Progenitor cell of endocrine pancreas (in vitro differentiated cells): Measurements from ENCODE around the gene KLHL30. TPM values are rescaled to one million over a fixed set of nuclear protein-coding genes. Genes with fewer than 3 reads are reported as not detected.

Experiments
- DNase-seq: peaks from one replicate; pipeline ENCODE4 v3.0.0; 2021; ENCODE audit warnings: low spot score; ENCODE audit not compliant: unreplicated experiment
- H3K27ac Mint-ChIP-seq: 2 replicates; pipeline ENCODE4 v1.8.0; 2021; ENCODE audit warnings: mild to moderate bottlenecking, moderate library complexity, mixed read lengths
- H3K27me3 Mint-ChIP-seq: 2 replicates; pipeline ENCODE4 v1.8.0; 2021; ENCODE audit warnings: mixed read lengths
- H3K36me3 Mint-ChIP-seq: 2 replicates; pipeline ENCODE4 v1.8.0; 2022; ENCODE audit warnings: mixed read lengths; ENCODE audit not compliant: insufficient read depth
- H3K4me1 Mint-ChIP-seq: 2 replicates; pipeline ENCODE4 v1.8.0; 2021; ENCODE audit warnings: low read depth, mixed read lengths
- H3K4me3 Mint-ChIP-seq: 2 replicates; pipeline ENCODE4 v1.8.0; 2021; ENCODE audit warnings: low read depth, mild to moderate bottlenecking, moderate library complexity, mixed read lengths
- H3K9me3 Mint-ChIP-seq: 2 replicates; pipeline ENCODE4 v1.8.0; 2021; ENCODE audit warnings: low read depth, mixed read lengths
- total RNA-seq: library from RNA; stranded (reverse); gene quantifications from 2 replicates; pipeline ENCODE4 v1.2.1, GENCODE V29; 2021
- TF ChIP-seq, protein P1 (sequence below): fragments of 200-600 bp; sonication (generic); IDR thresholded peaks from one replicate; pipeline ENCODE4 v1.5.0; 2021; ENCODE audit warnings: antibody characterized with exemption, mild to moderate bottlenecking; ENCODE audit not compliant: unreplicated experiment

Gene KLHL30
- total RNA-seq, 1 donor from 2014 or later, result 0.07 TPM

DNA sequence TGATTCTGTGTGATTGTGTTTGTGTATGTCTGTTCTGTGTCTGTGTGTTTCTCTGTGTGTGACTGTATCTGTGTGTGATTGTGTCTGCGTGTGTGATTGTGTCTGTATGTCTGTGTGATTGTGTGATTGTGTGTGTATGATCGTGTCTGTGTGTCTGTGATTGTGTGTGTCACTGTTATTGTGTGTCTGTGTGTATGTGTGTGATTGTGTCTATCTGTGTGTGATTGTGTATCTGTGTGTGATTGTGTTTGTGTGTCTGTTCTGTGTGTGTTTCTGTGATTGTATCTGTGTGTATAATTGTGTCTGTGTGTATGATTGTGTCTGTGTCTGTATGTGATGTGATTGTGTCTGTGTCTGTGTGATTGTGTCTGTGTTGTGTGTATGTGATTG is 11.7 kb upstream of the KLHL30 start:
- TF ChIP-seq, protein P1, sequence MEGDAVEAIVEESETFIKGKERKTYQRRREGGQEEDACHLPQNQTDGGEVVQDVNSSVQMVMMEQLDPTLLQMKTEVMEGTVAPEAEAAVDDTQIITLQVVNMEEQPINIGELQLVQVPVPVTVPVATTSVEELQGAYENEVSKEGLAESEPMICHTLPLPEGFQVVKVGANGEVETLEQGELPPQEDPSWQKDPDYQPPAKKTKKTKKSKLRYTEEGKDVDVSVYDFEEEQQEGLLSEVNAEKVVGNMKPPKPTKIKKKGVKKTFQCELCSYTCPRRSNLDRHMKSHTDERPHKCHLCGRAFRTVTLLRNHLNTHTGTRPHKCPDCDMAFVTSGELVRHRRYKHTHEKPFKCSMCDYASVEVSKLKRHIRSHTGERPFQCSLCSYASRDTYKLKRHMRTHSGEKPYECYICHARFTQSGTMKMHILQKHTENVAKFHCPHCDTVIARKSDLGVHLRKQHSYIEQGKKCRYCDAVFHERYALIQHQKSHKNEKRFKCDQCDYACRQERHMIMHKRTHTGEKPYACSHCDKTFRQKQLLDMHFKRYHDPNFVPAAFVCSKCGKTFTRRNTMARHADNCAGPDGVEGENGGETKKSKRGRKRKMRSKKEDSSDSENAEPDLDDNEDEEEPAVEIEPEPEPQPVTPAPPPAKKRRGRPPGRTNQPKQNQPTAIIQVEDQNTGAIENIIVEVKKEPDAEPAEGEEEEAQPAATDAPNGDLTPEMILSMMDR, result no peak
- Mint-ChIP-seq H3K36me3 (no peaks in the 10 kb centered on the region), H3K9me3 (no peaks in the 10 kb centered on the region), H3K27me3 (no peaks in the 10 kb centered on the region), H3K4me1 (no peaks in the 10 kb centered on the region), H3K4me3 (no peak overlapping the region), H3K27ac (no peak overlapping the region)
- DNase-seq, result no peak

DNA sequence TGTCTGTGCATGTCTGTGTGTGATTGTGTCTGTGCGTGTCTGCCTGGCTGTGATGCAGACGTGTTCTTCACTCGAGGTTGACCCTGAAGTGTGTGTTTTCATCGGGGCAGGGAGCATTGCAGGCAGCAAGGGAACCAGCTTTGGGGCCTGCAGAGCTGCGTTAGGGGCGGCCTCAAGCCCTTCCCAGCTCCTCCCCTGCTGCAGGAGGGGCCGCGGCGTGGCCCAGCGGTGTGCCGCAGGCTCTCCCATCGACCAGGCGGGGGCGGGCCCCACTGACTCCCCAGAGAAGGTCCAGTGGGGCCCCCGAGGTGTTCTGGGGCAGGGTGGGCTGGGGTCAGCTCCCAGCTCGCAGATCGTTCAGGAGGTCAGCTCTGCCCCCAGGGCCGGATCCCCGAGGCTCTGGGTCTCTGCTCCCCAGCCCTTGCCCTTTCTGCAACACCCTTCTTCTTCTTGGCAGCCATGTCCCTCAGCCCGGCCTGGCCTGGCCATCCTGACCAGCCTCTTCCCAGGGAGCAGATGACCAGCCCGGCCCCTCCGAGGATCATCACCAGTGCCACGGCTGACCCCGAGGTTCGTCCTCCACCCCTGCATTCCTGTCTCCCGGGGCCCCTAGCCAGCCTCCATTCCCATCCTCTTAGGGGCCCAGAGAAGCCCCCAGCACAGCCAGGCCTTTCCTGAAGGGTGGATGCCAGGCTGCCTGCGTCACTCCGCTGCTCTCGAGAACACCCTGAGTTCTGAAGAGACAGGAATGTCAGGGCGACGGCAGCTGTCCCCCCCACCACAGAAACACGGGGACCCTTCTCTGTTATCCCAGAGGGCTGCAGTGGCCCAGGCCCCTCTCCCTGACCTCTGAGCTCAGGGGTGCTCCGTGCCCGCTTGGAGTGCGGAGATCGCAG is 11.1 kb upstream of the KLHL30 start:
- DNase-seq, result no peak
- TF ChIP-seq, protein P1, result no peak
- Mint-ChIP-seq H3K36me3 (no peaks in the 10 kb centered on the region), H3K27ac (no peak overlapping the region), H3K27me3 (no peaks in the 10 kb centered on the region), H3K9me3 (no peaks in the 10 kb centered on the region), H3K4me3 (no peak overlapping the region), H3K4me1 (no peaks in the 10 kb centered on the region)

DNA sequence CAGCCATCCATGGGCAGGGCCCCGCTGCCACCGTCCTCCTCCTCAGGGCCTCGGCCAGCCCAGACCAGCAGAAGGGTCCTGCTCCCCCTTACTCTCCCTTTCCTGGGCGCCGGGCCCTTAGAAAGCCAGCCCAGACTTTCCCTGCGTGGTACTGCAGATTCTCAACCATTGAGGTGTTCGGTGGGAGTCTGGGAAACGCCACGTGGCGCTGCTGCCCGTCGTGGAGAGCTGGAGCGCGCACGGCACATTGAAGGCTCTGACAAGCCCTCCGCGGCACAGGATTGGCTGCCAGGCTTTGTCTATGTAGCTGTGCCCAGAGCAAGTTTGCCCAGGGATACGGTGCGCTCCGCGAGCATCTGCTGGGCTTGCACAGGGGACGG is 10.4 kb upstream of the KLHL30 start:
- H3K36me3 Mint-ChIP-seq, result no peaks in the 10 kb centered on the region

DNA sequence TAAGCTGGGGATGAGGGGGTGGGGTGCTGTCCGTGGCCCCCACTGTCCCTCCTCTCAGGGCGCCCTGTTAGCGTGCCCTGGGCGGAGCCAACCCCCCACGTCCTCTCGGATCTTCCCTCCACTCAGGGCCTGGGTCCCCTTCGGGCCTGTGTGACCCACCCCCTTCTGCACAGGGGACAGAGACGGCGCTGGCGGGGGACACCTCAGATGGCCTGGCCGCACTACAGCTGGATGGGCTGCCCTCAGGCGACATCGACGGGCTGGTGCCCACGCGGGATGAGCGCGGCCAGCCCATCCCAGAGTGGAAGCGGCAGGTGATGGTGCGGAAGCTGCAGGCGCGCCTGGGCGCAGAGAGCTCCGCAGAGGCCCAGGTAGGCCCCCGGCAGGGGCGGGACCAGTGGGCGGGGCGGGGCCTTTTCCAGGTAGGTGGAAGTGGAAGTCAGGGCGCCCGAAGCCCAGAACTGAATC is 9.9 kb upstream of the KLHL30 start:
- no peaks in the 10 kb centered on the region for H3K9me3 Mint-ChIP-seq
- H3K36me3 Mint-ChIP-seq, result no peaks in the 10 kb centered on the region
- no peak for DNase-seq
- peaks cover 2% of the 10 kb centered on the region for H3K27me3 Mint-ChIP-seq
- no peak overlapping the region for H3K27ac Mint-ChIP-seq
- H3K4me3 Mint-ChIP-seq, result no peak overlapping the region
- TF ChIP-seq, protein P1, result no peak
- no peaks in the 10 kb centered on the region for H3K4me1 Mint-ChIP-seq

More for the DNA sequence above, 10.4 kb upstream of the KLHL30 start:
- H3K9me3 Mint-ChIP-seq, result no peaks in the 10 kb centered on the region
- H3K4me1 Mint-ChIP-seq, result no peaks in the 10 kb centered on the region
- H3K27ac Mint-ChIP-seq, result no peak overlapping the region
- DNase-seq, result no peak
- TF ChIP-seq, protein P1, result no peak
- no peaks in the 10 kb centered on the region for H3K27me3 Mint-ChIP-seq
- H3K4me3 Mint-ChIP-seq, result no peak overlapping the region

DNA sequence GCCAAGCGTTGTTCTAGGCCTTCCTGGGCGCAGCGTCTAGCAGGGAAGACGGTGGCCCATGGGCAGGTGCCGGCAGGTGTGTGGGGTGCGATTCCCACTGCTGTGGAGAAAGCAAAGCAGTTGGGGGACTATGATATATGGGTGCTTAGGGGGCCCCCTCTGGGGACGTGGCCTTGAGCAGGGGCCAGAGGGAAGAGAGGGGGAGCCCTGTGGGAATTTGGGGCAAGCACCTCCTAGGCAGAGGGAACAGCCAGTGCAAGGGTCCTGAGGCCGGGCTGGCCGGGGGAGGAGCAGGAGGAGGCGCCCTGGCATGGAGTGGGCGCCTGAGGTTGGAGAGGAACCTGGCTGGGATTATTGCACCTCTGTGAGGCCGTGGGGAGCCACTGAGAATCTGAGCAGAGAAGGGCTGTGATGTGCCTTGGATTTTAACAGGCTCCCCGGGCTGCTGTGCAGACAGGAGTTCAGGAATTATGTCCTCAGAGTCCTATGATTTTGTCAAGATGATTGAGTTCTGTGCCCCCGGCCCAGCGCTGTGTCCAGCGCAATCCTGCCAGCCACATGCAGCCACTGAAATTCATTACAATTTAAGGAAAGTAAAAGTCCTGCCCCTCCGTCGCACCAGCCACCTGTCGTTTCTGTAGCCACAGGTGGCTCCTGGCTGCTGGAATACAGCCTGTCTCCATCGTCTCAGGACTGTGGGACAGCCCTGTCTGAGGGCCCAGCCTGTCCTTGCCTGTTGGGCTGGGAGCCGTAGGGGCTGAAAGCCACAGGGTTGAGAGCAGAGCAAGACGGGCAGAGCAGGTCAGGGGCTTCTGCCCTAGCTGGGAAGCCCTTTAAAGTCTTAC is 9.1 kb upstream of the KLHL30 start:
- TF ChIP-seq, protein P1, result no peak
- peaks cover 3% of the 10 kb centered on the region for H3K27me3 Mint-ChIP-seq
- no peaks in the 10 kb centered on the region for H3K4me1 Mint-ChIP-seq
- no peaks in the 10 kb centered on the region for H3K9me3 Mint-ChIP-seq
- DNase-seq, result no peak
- no peak overlapping the region for H3K27ac Mint-ChIP-seq
- H3K4me3 Mint-ChIP-seq, result no peak overlapping the region
- no peaks in the 10 kb centered on the region for H3K36me3 Mint-ChIP-seq
